Stimulated activated naive CD8-positive, alpha-beta T cell treated with anti-CD3 and anti-CD28 coated beads, Interleukin-15, Interleukin-2, amounts not matched to agents 100 U/mL and 50 U/mL, for 24 hours (primary cell): Measurements from ENCODE around the gene LACTBL1.
A peak's percentile ranks its signal among the peaks of the same experiment; 100 is the strongest.

Source experiments
- ATAC-seq: fragments of 150-1000 bp; cut with Tn5 transposase; one replicate; pipeline ENCODE4 v1.10.0; 2021
- DNase-seq: peaks from one replicate; pipeline ENCODE4 v3.0.0; 2021

LACTBL1 gene

DNA sequence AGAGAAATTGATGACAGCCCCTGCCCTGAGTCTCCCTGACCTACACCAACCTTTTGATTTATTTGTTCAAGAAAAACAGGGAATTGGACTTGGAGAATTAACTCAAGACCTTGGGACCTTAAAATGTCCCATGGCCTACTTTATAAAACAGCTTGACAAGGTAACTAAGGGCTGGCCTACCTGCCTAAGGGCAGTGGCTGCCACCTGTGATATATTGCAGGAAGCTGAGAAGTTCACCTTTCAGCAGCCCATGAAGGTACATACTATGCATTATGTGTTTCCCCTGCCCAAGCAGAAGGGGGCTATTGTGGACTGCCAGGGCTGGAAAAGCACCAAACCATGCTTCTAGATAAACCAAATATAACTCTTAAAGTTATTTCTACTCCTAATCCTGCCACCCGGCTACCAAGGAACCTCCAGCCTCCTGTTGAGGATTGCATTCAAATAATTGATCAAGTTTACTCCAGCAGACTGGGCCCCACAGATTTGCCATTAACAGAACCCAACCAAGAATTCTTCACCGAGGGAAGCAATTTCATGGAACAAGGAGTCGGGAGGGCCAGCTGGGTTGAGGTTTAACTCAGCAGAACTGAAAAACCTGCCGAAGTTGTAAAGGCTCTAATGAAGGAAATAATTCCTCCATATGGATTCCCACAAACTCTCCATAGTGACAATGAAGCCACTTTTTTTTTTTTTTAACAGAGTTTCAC, 28.2 kb downstream of the LACTBL1 start:
- no peak for ATAC-seq
- no peak for DNase-seq

DNA sequence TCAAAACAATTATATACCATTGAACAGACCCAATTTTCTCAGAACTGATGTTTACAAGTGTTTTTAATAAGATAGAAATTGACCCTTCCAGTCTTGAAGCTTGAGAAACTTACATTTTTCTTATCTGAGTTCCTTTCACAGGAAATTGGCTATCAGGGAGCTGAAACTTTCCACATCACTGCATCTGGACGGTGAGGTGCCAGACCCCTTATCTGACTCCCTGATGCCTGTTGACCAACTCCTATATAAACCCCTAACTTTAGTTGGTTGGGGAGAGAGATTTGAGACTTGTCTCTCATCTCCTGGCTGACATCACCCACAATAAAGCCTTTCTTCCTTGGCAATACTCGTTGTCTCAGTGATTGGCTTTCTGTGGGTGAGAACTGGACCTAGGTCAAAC, 31.4 kb downstream of the LACTBL1 start:
- ATAC-seq (no peak), DNase-seq (no peak)

DNA sequence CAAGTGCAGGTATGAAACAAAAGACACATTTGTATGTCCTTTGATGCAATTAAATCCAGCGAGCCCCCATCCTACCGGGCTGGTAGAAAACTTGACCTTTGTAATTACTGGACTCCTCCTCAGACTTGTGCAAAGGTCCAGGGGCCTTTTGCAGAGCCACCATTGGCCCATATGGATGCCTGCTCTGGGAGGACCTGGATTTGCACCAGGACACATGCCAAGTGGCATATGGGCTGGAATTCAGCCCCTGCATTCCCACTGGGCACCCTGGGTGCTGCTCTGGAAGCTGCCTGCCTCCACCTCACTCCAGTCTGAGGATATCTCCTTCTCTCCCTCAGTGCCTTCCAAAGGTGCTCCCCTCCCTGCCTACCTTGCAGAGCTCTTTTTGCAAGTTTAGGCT, 36.0 kb downstream of the LACTBL1 start:
- ATAC-seq = no peak
- DNase-seq = no peak

DNA sequence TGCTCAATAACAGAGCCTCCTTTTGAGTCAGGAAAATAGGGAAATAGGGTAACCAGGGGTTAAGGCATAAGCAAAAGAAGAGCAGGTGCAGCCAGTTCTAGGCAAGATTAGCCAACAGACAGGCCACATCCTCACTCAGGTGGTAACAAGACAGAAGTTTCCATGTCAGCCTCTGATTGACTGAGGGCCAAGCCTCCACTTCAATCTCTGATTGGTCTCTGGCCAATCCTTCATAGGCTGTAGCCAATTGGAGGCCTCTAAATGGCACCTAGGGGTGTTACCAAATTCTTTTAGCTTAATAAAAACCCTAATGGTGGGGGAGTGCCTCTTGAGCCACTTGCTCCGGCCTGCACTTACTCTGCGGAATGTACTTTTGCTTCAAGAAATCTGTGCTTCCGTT, 37.2 kb downstream of the LACTBL1 start:
- ATAC-seq = no peak
- no peak for DNase-seq

DNA sequence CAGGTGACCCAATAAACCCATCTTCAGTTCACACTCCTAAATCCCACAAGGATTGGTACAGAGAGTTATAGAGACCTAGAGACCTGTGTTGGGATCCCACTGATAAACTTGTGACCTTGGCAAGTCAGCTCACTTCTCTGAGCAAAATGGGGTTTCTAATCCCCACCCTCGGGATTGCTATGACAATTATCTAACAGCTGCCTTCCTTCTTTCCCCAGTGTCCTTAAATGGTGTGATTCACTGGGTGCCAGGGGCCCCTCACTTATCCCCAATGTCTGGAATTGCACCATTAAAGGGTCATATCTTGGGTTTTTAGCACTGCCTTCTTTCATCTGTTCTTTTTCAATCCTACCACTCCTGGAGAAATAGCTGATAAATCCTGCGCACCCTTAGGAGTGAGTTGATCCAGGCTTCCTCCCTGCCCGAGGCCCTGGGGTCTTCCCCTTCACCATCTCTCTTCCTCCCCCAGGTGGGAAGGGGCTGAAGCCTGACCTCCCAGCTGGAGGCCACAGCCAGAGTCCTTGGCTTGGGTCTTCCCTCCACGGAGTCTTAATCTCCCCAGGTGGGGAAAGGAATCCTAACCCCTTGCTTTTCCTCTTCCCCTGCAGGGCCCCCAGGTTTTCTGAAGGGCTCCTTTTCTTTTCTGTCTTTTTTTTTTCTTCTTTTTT, 39.7 kb downstream of the LACTBL1 start:
- no peak for ATAC-seq
- no peak for DNase-seq

DNA sequence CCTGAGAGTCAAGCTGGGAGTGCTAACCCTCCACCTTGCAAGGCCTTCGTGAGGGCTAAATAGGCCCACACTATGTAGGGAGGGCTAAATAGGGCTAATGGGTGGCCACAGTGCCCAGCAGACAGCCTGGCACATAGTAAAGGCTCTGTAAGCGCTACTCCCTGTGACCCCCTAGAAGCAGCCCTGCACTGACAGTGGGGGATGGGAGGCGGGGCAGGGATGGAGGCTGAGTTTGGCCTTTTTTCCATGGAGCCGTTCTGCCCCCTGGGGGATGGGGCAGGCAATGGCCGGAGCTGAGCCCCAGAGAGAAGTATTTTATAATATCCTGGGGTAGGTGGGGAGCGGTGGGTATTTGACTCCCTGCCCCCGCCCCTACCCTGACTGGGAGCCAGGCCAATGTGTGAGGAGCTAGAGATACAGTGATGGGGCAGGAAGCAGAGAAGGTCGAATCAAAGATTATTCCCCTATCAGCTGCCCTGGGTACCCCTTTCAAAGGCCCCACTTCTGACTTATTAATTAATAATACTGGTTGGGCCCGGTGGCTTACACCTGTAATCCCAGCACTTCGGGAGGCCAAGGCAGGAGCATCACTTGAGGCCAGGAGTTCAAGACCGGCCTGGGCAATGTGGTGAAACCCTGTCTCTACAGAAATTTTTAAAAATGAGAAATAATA, 42.3 kb downstream of the LACTBL1 start:
- peak; percentile 55 for DNase-seq
- ATAC-seq = no peak

DNA sequence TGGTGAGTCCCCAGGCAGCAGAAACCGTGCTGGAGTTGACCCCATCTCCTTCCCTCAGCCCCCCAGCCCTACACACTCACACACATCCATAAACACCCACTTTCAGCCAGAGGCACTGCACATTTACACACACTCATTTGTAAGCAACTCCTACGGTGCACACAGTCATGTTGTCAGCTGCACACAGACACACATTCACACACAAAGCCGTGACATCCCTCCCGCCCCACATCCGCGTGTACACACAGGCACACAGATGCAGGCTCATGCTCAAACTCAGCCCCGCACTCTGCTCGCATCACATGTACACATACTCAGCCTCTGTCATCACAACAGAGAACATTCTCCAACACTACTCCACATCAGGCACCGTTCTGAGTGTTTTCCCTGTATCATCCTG, 47.6 kb downstream of the LACTBL1 start:
- no peak for ATAC-seq
- DNase-seq = no peak

DNA sequence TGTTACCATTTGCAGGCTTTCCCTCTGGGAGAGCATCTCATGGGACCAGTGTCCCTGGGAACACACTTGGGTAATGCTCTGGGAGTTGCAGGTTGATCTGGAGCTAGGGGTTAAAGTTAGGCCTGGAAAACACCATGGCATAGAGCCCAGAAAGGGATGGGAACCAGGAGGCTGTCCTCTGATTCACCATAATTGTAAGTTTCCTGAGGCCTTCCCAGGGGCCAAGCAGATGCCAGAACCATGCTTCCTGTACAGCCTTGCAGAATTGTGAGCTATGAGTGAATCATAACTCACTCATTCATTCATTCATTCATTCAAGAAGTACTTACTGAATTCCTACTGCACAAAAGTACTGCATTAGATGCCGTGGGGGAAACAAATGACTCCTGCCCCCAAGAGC, 50.0 kb downstream of the LACTBL1 start:
- ATAC-seq = no peak
- DNase-seq = no peak

DNA sequence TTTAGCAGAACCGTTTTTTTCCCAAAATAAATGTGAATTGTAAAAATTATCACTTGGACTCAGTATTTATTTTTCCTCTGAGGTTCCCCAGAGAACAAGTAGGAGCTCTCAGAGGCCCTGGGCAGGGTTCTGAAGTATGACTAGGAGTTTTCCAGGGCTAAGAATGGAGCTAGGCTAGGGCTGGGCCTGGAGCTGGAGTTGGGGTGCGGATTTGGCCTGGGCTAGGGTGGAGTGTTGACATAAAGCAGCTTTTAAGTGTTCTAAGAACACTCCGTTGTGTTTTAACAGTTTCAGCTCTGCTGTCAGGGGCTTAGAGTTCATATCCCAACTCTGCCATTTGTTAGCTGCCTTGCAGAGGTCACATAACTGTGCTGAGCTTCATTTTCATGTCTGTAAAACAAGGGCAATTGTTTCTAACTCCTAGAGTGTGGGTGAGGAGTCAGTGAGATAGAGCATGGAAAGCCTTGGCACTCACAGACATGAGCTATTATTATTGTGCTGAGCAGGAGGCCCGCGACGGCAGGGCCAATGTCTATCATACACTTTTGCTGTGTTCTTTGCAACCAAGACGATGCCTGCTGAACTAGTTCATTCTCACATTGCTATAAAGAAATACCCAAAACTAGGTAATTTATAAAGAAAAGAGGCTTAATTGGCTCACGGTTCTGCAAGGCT, 51.1 kb downstream of the LACTBL1 start:
- no peak for DNase-seq
- no peak for ATAC-seq

DNA sequence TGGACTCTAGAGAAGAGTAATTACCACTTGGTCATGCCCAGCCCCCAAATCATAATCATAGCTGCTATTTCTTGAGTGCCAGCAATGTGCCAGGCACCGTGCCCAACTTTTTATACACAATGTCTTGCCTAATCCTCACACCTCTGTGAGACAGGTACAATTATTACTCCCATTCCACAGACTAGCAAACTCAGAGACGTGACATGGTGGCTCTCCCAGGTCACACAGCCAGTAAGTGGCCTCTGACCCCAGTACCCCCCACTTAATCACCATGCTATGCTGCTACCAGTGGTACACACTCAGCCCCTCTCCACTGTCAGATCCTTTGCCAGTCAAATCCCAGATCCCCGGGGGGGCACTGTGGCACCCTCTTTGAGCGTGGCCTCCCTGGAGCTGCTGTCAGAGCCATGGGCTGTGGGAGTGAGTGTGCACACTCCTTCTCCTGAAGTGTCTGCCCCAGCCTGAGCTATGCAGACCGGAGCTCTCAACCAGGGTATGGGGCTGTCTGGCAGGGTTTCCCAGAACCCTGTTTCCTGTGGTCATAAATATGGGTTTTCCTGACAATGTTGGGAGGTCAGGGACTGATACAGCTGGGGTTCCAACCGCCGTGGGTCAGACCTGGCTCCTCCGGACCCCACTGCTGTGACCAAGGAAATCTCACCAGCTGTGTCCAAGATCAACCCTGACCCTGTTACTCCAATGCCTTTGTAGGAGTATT, 51.8 kb downstream of the LACTBL1 start:
- DNase-seq (no peak), ATAC-seq (no peak)

DNA sequence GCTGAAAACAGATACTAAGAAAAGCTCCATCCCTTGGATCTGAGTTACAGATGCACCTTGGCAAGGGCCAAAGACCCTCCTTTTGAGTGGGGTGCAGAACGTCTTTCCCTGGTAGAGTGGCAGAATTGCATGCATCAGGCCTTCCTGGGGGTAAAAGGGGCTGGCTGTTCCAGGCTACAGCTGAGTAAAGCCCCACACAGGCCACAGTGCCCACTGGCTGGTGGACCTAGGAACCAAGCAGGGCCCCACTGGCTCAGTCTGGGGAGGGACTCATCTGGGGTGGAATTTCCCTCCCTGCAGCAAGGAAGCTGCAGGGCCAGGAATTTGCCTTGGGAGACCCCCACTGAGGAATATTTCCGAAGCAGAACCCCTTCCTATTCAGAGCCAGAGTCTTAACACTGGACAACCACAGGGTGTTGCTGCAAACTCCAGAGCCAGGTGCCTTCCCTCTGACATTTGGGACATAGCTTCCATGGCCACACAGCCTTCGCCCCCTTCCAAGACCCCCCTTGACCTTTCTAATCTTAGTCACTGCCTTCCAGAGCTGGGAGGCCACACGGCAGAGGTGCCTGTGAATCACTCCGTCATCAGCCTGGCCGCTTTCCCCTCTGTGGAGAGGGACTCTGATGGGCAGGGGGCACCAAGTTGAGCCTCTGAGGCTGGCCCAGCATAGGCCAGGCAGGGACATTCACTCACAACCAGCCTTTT, 52.5 kb downstream of the LACTBL1 start:
- DNase-seq = no peak
- ATAC-seq = no peak

DNA sequence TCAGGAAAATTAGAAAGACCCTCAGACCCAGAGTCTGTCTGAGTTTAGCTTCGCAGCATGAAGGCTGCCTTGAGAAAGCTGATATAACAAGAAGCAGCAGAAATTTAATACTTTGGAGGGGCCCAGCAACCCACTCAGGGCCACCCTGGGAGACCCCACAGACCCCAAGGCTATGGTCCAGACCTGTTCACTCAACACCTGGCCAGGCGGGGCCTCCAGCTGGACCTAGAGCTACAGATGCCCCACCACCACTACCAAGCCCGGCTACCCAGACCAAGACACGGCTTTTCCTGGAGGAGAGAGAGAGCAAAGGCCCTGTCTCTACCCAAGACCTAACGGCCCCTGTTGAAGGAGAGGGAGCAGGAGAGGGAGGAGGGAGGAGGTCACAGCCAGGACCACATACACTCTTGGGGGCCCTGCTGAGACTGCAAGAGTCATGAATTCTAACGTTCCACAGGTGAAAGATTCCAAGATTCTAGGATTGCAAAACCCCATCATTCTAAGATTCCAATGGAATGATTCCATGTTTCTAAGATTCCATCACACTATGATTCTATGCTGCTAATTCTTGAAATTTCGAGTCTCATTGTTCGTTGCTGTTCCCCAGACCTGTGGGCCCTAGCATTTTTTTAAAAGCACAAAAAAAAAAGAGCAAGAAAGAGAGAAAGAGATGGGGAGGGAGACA, 53.2 kb downstream of the LACTBL1 start:
- ATAC-seq (no peak), DNase-seq (no peak)

DNA sequence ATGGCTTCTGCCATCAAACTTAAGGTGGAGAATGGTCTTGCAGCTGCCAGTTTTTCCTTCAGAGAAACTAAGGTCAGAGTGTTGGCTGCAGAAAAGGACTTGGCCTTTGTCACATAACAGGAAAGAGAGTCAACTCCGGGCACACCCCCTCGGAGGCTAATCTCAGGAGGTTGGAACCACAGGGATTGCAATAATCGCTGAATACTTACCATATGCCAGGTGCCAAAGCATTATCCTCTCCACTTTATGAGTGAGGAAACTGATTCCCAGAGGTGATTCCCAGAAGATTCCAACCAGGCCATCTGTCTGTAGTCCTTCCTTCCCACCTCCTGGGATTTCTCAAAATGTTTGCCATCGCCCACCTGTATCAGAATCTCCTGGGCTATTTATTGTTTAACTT, 54.0 kb downstream of the LACTBL1 start:
- no peak for DNase-seq
- ATAC-seq = no peak

DNA sequence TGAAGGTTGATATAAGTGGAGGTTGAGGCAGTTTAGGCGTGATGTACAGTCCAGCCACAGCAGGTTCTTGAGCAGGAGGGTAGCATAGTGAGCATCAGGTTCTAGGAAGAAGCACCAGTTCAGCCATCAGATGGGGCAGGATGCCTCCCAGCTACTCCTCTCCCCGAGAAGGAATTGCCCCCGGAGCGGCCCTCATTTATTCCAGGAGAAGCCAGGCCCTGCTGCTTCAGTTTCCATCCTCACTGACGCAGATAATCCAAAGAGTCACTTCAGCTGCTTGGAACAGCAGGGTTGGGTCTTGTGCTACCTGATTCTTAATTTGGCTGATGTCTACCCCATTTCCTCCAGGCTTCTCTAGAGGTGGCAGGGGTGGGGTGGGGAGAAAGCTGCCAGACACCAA, 54.7 kb downstream of the LACTBL1 start:
- no peak for ATAC-seq

DNA sequence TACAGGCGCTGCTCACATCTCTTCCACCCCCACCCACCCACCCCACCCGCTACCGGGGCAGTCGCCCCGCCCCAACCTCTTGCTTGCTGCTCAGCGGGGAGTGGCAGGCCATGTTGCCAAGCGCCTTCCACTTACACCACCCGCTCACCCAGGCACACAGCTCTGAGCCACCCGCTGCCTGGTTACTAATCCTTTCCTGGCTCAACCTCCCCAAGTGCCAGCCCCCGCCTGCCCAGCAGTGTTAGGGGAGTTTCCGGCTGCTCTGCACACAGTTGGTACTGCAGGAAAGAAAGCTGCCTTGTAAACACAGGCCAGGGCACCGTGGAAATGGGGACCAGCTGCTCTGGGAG, 56.2 kb downstream of the LACTBL1 start:
- no peak for ATAC-seq
- no peak for DNase-seq

More for the DNA sequence above, 54.7 kb downstream of the LACTBL1 start:
- no peak for DNase-seq

DNA sequence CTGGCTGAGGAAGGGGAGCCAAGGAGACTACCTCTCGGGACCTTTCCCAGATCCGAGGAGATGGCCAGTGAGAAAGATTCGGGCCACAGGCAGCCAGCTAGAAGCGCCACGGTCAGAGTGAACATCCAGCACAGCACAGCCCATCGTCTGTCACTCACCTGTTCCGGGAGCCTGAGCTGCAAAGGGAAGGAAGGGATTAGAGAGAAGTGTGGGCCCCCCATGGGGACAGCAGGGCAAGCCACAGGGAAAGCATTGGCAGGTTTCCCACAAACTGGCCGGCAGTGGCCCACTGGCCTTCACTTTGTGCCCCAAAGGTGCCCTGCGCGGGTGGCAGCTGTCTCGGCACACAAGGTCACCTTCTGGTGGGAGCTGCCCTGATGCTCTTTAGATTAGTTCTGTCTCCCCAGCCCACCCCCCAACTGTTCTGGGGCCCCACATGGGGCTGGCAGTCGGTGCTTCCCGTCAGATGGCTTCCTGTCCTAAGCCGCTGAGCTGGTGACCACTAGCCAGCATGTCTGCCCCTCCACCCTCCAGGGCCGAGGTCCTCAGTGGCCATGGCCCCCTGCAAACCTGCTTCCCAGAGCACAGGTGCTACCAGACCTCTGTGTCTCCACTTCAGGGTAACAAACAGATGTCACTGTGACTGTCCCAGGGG, 56.7 kb downstream of the LACTBL1 start:
- no peak for ATAC-seq
- no peak for DNase-seq

DNA sequence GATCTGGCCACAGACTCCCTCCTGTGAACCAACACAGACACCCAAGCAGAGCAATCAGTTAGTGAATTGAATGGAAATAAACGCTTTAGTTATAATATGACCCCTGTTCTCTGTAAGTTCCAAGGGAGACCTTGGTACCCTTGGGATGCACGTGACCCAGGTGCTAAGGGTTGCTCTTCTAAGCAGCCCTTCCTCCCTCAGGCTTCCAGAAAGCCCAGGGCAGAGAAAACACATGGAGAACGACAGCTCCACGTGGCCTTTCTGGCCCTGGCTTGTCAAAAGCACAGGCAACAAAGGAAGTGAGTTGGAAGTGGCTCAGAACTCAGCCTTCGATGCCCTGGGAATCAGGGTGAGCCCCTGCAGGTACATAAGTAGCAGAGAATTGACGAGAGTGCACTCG, 57.4 kb downstream of the LACTBL1 start:
- ATAC-seq (no peak), DNase-seq (no peak)

DNA sequence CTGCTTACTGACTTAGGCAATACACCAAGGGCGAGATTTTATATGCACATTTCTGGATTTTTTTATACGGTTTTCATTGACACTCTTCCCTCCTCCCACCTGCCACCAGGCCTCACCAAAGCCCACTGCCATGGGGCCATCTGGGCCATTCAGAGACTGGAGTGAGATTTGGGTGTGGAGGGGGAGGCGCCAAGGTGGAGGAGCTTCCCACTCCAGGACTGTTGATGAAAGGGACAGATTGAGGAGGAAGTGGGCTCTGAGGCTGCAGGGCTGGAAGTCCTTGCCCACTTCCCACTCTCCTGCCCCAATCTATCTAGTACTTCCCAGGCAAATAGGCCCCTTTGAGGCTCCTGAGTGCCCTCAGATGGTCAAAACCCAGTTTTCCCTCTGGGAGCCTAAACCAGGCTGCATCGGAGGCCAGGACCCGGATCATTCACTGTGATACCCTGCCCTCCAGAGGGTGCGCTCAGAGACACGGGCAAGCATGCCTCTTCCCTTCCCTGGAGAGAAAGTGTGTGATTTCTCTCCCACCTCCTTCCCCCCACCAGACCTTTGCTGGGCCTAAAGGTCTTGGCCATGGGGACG, 57.9 kb downstream of the LACTBL1 start:
- DNase-seq = no peak
- ATAC-seq = no peak

DNA sequence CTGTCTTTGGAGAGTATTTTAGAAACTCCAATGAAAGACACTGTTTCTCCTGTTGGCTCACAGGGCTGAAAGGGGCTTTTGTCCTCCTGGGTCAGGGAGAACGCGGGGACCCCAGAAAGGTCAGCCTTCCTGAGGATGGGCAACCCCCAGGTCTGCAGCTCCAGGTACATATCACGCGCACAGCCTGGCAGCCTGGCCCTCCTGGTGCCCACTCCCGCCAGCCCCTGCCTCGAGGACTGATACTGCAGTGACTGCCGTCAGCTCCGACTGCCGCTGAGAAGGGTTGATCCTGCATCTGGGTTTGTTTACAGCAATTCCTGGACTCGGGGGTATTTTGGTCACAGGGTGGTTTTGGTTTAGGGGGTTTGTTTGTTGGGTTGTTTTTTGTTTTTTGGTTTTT, 58.5 kb downstream of the LACTBL1 start:
- DNase-seq (no peak), ATAC-seq (no peak)

DNA sequence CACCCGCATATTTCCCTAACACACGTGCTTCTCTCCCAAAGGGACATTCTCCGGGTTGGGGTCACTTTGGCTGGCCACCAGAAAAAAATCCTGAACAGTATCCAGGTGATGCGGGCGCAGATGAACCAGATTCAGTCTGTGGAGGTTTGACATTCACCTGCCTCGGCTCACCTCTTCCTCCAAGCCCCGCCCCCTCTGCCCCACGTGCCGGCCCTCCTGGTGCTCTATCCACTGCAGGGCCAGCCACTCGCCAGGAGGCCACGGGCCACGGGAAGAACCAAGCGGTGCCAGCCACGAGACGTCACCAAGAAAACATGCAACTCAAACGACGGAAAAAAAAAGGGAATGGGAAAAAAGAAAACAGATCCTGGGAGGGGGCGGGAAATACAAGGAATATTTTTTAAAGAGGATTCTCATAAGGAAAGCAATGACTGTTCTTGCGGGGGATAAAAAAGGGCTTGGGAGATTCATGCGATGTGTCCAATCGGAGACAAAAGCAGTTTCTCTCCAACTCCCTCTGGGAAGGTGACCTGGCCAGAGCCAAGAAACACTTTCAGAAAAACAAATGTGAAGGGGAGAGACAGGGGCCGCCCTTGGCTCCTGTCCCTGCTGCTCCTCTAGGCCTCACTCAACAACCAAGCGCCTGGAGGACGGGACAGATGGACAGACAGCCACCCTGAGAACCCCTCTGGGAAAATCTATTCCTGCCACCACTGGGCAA, 59.1 kb downstream of the LACTBL1 start:
- no peak for ATAC-seq
- no peak for DNase-seq
